GM12872 (cell line): Measurements from ENCODE around the gene NTRK3.

Source experiments
- CTCF ChIP-seq: IDR thresholded peaks from 3 replicates; pipeline ENCODE4 v1.5.1; 2011; ENCODE audit warnings: low read depth, mild to moderate bottlenecking, low read length, moderate library complexity; ENCODE audit not compliant: insufficient read depth

The NTRK3 gene

GRCh38 chr15:87841426-87841998 is 415.0 kb downstream of the NTRK3 start:
- no peak for TF ChIP-seq CTCF

- no peak for TF ChIP-seq CTCF
Measured at GRCh38 chr15:87829332-87830050, 427.0 kb downstream of the NTRK3 start.

GRCh38 chr15:87828608-87829007 is 427.9 kb downstream of the NTRK3 start:
- no peak for TF ChIP-seq CTCF

- TF ChIP-seq CTCF, result no peak
Measured at GRCh38 chr15:87827131-87827530, 429.4 kb downstream of the NTRK3 start.

- no peak for TF ChIP-seq CTCF
Measured at GRCh38 chr15:87826119-87826747, 430.3 kb downstream of the NTRK3 start.

GRCh38 chr15:87818756-87819155 is 437.8 kb downstream of the NTRK3 start:
- no peak for TF ChIP-seq CTCF

- TF ChIP-seq CTCF, result no peak
Measured at GRCh38 chr15:87817553-87817952, 439.0 kb downstream of the NTRK3 start.
